Adrenal gland (tissue), 12 donors: Measurements from ENCODE around the gene PLXNA1. TPM values are rescaled to one million over a fixed set of nuclear protein-coding genes. Genes with fewer than 3 reads are reported as not detected.

Source experiments
- DNase-seq, 7 donors: peaks; one replicate each; pipeline ENCODE4 v3.0.0-alpha.2; 2019 to 2020
- H3K27ac ChIP-seq, 5 donors: fragments of 200-600 bp; sonication (generic) in 4 of 5; 1 replicate in 3 of 5; 2 replicates in 2 of 5; pipeline versions ENCODE4 v1.5.1 to v1.8.0; 2016 to 2020; ENCODE audit warnings: mild to moderate bottlenecking in 1 of 5
- H3K27me3 ChIP-seq: fragments of 200-600 bp; 2 replicates; pipeline ENCODE4 v1.8.0; 2021
- H3K36me3 ChIP-seq, 2 donors: fragments of 200-600 bp; replicated peaks in 1 of 2; 1 replicate in 1 of 2; 2 replicates in 1 of 2; pipeline versions ENCODE4 v1.5.1 to v1.8.0; 2018 to 2022
- H3K4me1 ChIP-seq, 2 donors: fragments of 200-600 bp; replicated peaks in 1 of 2; 1 replicate in 1 of 2; 2 replicates in 1 of 2; pipeline versions ENCODE4 v1.5.1 to v1.8.0; 2018 to 2021
- H3K4me3 ChIP-seq, 4 donors: fragments of 200-600 bp; sonication (generic) in 3 of 4; one replicate each; pipeline ENCODE4 v1.5.1; 2016 to 2018
- H3K9me3 ChIP-seq, 3 donors: fragments of 200-600 bp; sonication (generic) in 1 of 3; replicated peaks in 1 of 3; 1 replicate in 2 of 3; 2 replicates in 1 of 3; pipeline versions ENCODE4 v1.5.1 to v1.8.0; 2016 to 2021
- POLR2A ChIP-seq, 2 donors: fragments of 450-650 bp; IDR thresholded peaks; one replicate each; pipeline ENCODE4 v1.6.1; 2017; ENCODE audit warnings: antibody characterized with exemption in 2 of 2, mild to moderate bottlenecking in 2 of 2, moderate library complexity in 1 of 2
- WGBS, 4 donors: extraction: QIAGEN DNeasy Blood & Tissue Kit in 2 of 4; methylation state at CpG; one replicate each; pipeline versions ENCODE4 v1.1.5 to v1.1.7; 2013 to 2017; 5-methylcytosine and 5-hydroxymethylcytosine counted together
- intact Hi-C, 2 donors: fragments of 100-400 bp; cut with DNase I; formaldehyde crosslinking; loops; one replicate each; pipeline versions ENCODE4 v1.14.1 to v1.15.0; 2022 to 2023
- polyA plus RNA-seq, 3 donors: library from polyadenylated mRNA; stranded (reverse); fragments of 200-250 nt in 2 of 3; fragments of 350-450 nt in 1 of 3; fragmentation: Illumina TruSeq in 1 of 3; extraction: RNeasy Lipid Tissue Mini Kit (QIAGEN cat#74804) in 1 of 3; gene quantifications; one replicate each; pipeline ENCODE4 v1.2.3, GENCODE V29; 2013 to 2014
- total RNA-seq, 9 donors: library from RNA; depleted of rRNA in 4 of 9; stranded (reverse); fragments of >200 nt in 4 of 9; fragments of 120-200 nt in 1 of 9; fragmentation: NEBNext Ultra II Directional in 1 of 9; extraction: Animal tissue kit (Norgen Biotek cat#: 25700) in 1 of 9; gene quantifications; one replicate each; pipeline versions ENCODE4 v1.1.0 to v1.2.4, GENCODE V29; 2013 to 2023
- TF ChIP-seq, protein P1 (sequence below), 6 experiments: fragments of 450-650 bp in 4 of 6; fragments of 200-600 bp in 2 of 6; sonication (generic) in 1 of 6; IDR thresholded peaks; 1 replicate in 5 of 6; 2 replicates in 1 of 6; pipeline versions ENCODE4 v1.5.1 to v1.8.0; 2016 to 2021; ENCODE audit warnings: antibody characterized with exemption in 6 of 6, mild to moderate bottlenecking in 2 of 6, moderate library complexity in 1 of 6
- donor health status: healthy with polysubstance abuse.
- donor health status: Bipolar disorder and iron deficiency.
- donor health status: DM: yes; HTN: yes; CAD: no.
- donor health status: DM: no; HTN: no; CAD: no.
- donor health status: DM: no; HTN: no; CAD: no.
- donor health status: DM: yes; HTN: yes; CAD: no.

Gene PLXNA1
- total and polyA plus RNA-seq, 12 donors, result 9.5 to 29.9 (median 20.2) TPM

DNA sequence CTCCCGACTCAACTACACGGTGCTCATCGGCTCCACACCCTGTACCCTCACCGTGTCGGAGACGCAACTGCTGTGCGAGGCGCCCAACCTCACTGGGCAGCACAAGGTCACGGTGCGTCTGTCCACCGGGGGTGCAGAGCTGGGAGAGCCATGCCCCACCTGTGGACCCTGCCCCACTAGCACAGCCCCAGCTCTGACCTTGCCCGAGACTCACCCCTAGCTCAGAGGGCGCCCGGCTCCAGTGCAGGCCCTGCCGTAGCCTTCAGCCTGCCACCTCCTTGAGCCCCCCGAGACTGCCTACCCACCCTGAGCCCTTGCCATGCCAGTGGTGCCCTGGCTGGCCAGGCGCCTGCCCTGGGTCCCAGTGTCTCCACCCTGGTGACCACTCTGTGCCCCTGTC lies 34.9 kb downstream of the PLXNA1 start:
- no peaks in the 10 kb centered on the region for H3K9me3 ChIP-seq
- TF ChIP-seq, protein P1, sequence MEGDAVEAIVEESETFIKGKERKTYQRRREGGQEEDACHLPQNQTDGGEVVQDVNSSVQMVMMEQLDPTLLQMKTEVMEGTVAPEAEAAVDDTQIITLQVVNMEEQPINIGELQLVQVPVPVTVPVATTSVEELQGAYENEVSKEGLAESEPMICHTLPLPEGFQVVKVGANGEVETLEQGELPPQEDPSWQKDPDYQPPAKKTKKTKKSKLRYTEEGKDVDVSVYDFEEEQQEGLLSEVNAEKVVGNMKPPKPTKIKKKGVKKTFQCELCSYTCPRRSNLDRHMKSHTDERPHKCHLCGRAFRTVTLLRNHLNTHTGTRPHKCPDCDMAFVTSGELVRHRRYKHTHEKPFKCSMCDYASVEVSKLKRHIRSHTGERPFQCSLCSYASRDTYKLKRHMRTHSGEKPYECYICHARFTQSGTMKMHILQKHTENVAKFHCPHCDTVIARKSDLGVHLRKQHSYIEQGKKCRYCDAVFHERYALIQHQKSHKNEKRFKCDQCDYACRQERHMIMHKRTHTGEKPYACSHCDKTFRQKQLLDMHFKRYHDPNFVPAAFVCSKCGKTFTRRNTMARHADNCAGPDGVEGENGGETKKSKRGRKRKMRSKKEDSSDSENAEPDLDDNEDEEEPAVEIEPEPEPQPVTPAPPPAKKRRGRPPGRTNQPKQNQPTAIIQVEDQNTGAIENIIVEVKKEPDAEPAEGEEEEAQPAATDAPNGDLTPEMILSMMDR (IDR thresholded peaks at IDR 0.05), result no peak
- no peak for TF ChIP-seq POLR2A (IDR thresholded peaks at IDR 0.05)
- H3K27ac ChIP-seq, result no peak overlapping the region
- peaks cover 0 to 80% of the 10 kb centered on the region in 2 donors for H3K36me3 ChIP-seq
- H3K27me3 ChIP-seq, result no peaks in the 10 kb centered on the region
- intact Hi-C loops, result no loop called here
- DNase-seq, result no peak
- 95 to 100% (median 97%) methylated on average over 10 to 17 of the region's 17 CpGs for WGBS, 4 donors
- H3K4me1 ChIP-seq, result no peaks in the 10 kb centered on the region
- H3K4me3 ChIP-seq, result no peak overlapping the region

DNA sequence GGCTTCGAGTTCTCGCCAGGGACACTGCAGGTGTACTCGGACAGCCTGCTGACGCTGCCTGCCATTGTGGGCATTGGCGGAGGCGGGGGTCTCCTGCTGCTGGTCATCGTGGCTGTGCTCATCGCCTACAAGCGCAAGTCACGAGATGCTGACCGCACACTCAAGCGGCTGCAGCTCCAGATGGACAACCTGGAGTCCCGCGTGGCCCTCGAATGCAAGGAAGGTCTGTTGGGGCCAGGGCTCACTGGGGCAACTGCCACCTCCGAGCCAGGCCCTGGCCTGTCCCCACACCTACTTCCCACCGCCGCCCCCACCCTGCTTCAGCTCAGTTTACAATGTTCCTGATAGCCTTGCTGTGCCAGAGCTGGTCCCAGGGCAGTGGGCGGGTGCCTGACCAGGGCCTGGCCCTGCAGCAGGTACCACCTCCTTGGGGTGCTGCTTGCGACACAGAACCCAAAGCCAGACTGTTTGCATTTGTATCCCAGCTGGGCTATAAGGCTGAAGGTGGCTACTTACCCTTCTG lies 35.5 kb downstream of the PLXNA1 start:
- peaks cover 0 to 82% of the 10 kb centered on the region in 2 donors for H3K36me3 ChIP-seq
- intact Hi-C loops, result no loop called here
- DNase-seq, result no peak

DNA sequence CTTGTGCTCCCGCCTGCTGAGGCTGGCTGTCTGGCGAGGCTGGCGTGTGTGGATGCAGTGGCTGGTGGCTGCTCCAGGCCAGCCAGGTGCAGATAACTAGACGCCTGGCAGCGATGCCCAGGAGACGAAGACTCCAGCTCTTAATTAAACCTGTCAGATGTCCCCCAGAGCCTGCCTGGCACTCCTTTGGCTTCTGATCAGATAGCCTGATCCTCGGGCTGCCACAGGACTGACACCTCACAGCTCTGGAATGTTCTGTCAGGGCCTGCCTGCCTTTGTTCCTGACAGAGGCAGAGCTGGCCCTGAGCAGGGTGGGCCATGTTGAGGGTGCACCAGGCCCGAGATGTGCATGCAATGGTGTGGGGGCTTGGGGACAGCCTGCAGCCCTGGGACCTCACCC lies 36.5 kb downstream of the PLXNA1 start:
- Histone ChIP-seq H3K27ac (no peak overlapping the region), H3K36me3 (peaks cover 0 to 75% of the 10 kb centered on the region in 2 donors), H3K27me3 (no peaks in the 10 kb centered on the region), H3K4me1 (no peaks in the 10 kb centered on the region), H3K9me3 (no peaks in the 10 kb centered on the region), H3K4me3 (no peak overlapping the region)
- TF ChIP-seq POLR2A (IDR thresholded peaks at IDR 0.05), result no peak
- TF ChIP-seq, protein P1 (IDR thresholded peaks at IDR 0.05), result no peak
- DNase-seq, result peak in 1 of 7 donors; percentile 67
- intact Hi-C loops, result no loop called here
- WGBS, 4 donors, result 78 to 88% (median 83%) methylated on average over 4 to 8 of the region's 8 CpGs; no CpG with 5 or more reads in 1 of the 4 donors

More for the DNA sequence above, 35.5 kb downstream of the PLXNA1 start:
- H3K4me1 ChIP-seq, result no peaks in the 10 kb centered on the region
- no peaks in the 10 kb centered on the region for H3K9me3 ChIP-seq
- TF ChIP-seq, protein P1 (IDR thresholded peaks at IDR 0.05), result no peak
- no peak for TF ChIP-seq POLR2A (IDR thresholded peaks at IDR 0.05)
- 97% methylated on average over 15 to 20 of the region's 20 CpGs; no CpG with 5 or more reads in 1 of the 4 donors for WGBS, 4 donors
- no peaks in the 10 kb centered on the region for H3K27me3 ChIP-seq
- H3K4me3 ChIP-seq, result no peak overlapping the region
- no peak overlapping the region for H3K27ac ChIP-seq

DNA sequence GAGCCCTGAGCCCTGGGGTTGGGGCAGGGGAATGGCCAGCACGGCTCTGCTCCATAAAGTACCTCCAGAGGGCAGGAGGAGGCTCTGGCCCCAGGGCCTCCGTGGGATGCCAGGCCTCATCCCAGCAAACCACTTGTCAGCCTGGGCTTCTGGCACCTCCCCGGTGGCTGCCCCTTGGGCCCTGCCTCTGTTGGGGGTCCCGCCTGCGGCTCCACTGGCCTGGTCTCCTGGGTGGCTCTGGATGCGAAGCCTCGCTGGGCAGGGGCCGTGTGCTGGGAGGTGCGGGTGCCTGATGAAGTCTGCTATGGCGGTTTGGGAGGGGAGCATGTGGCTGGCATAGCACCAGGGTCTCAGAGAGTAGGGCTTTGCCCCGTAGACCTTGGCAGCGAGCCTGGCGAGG lies 37.6 kb downstream of the PLXNA1 start:
- Histone ChIP-seq H3K36me3 (peaks cover 0 to 64% of the 10 kb centered on the region in 2 donors), H3K27ac (no peak overlapping the region), H3K4me1 (no peaks in the 10 kb centered on the region), H3K27me3 (no peaks in the 10 kb centered on the region), H3K4me3 (no peak overlapping the region), H3K9me3 (no peaks in the 10 kb centered on the region)
- no peak for DNase-seq
- 89 to 100% (median 95%) methylated on average over 3 to 13 of the region's 13 CpGs for WGBS, 4 donors
- no peak for TF ChIP-seq POLR2A (IDR thresholded peaks at IDR 0.05)
- TF ChIP-seq, protein P1 (IDR thresholded peaks at IDR 0.05), result no peak
- intact Hi-C loops, result no loop called here
